Left lobe of liver (tissue), 1 donor: ENCODE results near the gene TDRD10. TPM values are rescaled to one million over a fixed set of nuclear protein-coding genes. Genes with fewer than 3 reads are reported as not detected.

Source experiments
- total RNA-seq: library from RNA; stranded (reverse); gene quantifications from one replicate; pipeline ENCODE4 v1.2.1, GENCODE V29; 2021
- donor health status: DM: no; HTN: yes; CAD: no.

TDRD10 gene
- total RNA-seq, 1 donor from 2014 or later: 2.2 TPM

Other genes starting within 250 kb of the TDRD10 start
- gene HAX1, start 229.6 kb upstream of the TDRD10 start, total RNA-seq: 41.6 TPM
- not detected for gene AQP10, start 181.1 kb upstream of the TDRD10 start, total RNA-seq
- 4.4 TPM for gene ATP8B2, start 176.7 kb upstream of the TDRD10 start, total RNA-seq
- 171 TPM for gene IL6R, start 96.9 kb upstream of the TDRD10 start, total RNA-seq
- 5.4 TPM for gene SHE, start 193 bp downstream of the TDRD10 start, total RNA-seq
- 35.4 TPM for gene UBE2Q1, start 56.4 kb downstream of the TDRD10 start, total RNA-seq
- 0.10 TPM for gene CHRNB2, start 65.6 kb downstream of the TDRD10 start, total RNA-seq
- gene ADAR, start 106.0 kb downstream of the TDRD10 start, total RNA-seq: 83.7 TPM